Measurements from ENCODE around the gene FAM186B. TPM values are rescaled to one million over a fixed set of nuclear protein-coding genes. Genes with fewer than 3 reads are reported as not detected.

Gene FAM186B
- total RNA-seq, 1 experiment from 2014 or later = 0.42 TPM

GRCh38 chr12:49588281-49588680 lies 17.2 kb downstream of the FAM186B start:
- H3K9me2 ChIP-seq (ENCODE audit: insufficient read depth) = no peaks in the 10 kb centered on the region
- no peak for TF ChIP-seq EZH2 (IDR thresholded peaks at IDR 0.05)
- no peak for TF ChIP-seq MAX (IDR thresholded peaks at IDR 0.05)
- TF ChIP-seq ZBTB33 (IDR thresholded peaks at IDR 0.05; ENCODE audit: extremely low read depth, insufficient replicate concordance, low read length) = no peak
- no peak for TF ChIP-seq YY1 (IDR thresholded peaks at IDR 0.05; ENCODE audit: extremely low read depth, insufficient replicate concordance, low read depth, low read length)
- no peak for TF ChIP-seq ZFX (IDR thresholded peaks at IDR 0.05)
- TF ChIP-seq SIN3A (IDR thresholded peaks at IDR 0.05; ENCODE audit: low read depth) = no peak
- no peak for TF ChIP-seq JUND (IDR thresholded peaks at IDR 0.05)
- TF ChIP-seq ELF1 (IDR thresholded peaks at IDR 0.05; ENCODE audit: borderline replicate concordance, low read depth) = no peak
- no peak for TF ChIP-seq REST (IDR thresholded peaks at IDR 0.05; ENCODE audit: low read depth)
- TF ChIP-seq POLR2A (IDR thresholded peaks at IDR 0.05; ENCODE audit: borderline replicate concordance, extremely low read depth, insufficient read depth, insufficient read length) = no peak
- RAD21 ChIA-PET (ENCODE audit: low non-redundant PET in 1 of 2, low total read pairs in 2 of 2, uncharacterized antibody in 2 of 2, unreplicated experiment in 2 of 2) = no interaction called here
- no peak for ATAC-seq
- peaks cover 0 to 2% of the 10 kb centered on the region in 2 experiments; a peak in 1 of 4 replicates for H3K36me3 ChIP-seq (ENCODE audit: control insufficient read depth in 1 of 2, insufficient read depth in 2 of 2, low read length in 2 of 2)
- no peaks in the 10 kb centered on the region for H3K4me1 ChIP-seq (ENCODE audit: control insufficient read depth in 1 of 2, insufficient read depth in 2 of 2, low read length in 2 of 2)
- CTCF ChIA-PET = no interaction called here
- POLR2A ChIA-PET = no interaction called here
- no peaks in the 10 kb centered on the region for H3K27me3 ChIP-seq (ENCODE audit: insufficient read depth, low read length)
- no peaks in the 10 kb centered on the region for H4K20me1 ChIP-seq (ENCODE audit: insufficient read depth)
- no peak overlapping the region for H2AFZ ChIP-seq (ENCODE audit: low read depth, low read length, poor library complexity, severe bottlenecking)
- H3K27ac ChIP-seq (ENCODE audit: low read depth, low read length) = no peak overlapping the region
- no peak overlapping the region for H3K4me3 ChIP-seq (replicated peaks in 1 of 2; ENCODE audit: low read depth in 1 of 2, low read length in 2 of 2)
- H3K9ac ChIP-seq (ENCODE audit: low read length) = no peak overlapping the region
- no peaks in the 10 kb centered on the region for H3K9me3 ChIP-seq (ENCODE audit: control insufficient read depth in 1 of 2, insufficient read depth in 1 of 2, low read depth in 1 of 2, low read length in 2 of 2)
- DNase-seq (ENCODE audit: low read depth, low spot score) = no peak
- intact Hi-C loops (cut with micrococcal nuclease) = no loop called here
- no TSS peak for BruUV-seq (replicated peaks)
- no peak overlapping the region for H3K4me2 ChIP-seq (ENCODE audit: low read length)
- no peaks in the 10 kb centered on the region for H3K79me2 ChIP-seq (ENCODE audit: insufficient read depth, low read length)
